Measurements from ENCODE around the gene SUN2. TPM values are rescaled to one million over a fixed set of nuclear protein-coding genes. Genes with fewer than 3 reads are reported as not detected.

Gene SUN2
- total and polyA plus RNA-seq, 2 donors (not counting 1 experiment from before 2014, with no cell fraction given), result 224 to 305 TPM

- peak overlapping the region; percentile 40 for H3K4me3 Mint-ChIP-seq
- Histone ChIP-seq H3K9ac (ENCODE audit: low read length) (no peak overlapping the region), H3K27ac (ENCODE audit: low read length in 2 of 2) (peak overlapping the region in 1 of 2 donors; percentile 20), H3K4me3 (ENCODE audit: control extremely low read depth in 1 of 5, extremely low read depth in 1 of 5, insufficient read depth in 1 of 5, low read depth in 2 of 5, low read length in 4 of 5) (no peak overlapping the region), H3K27me3 (replicated peaks in 1 of 4; ENCODE audit: control extremely low read depth in 1 of 4, control insufficient read depth in 3 of 4, insufficient read depth in 4 of 4, low read length in 3 of 4) (no peaks in the 10 kb centered on the region), H3K36me3 (replicated peaks in 1 of 2; ENCODE audit: control extremely low read depth in 1 of 2, control insufficient read depth in 1 of 2, extremely low read depth in 1 of 2, insufficient read depth in 2 of 2, low read length in 1 of 2) (peaks cover 2 to 3% of the 10 kb centered on the region in 2 experiments), H3K9me3 (ENCODE audit: control extremely low read depth in 1 of 3, control insufficient read depth in 2 of 3, insufficient read depth in 1 of 3, low read length in 2 of 3) (no peaks in the 10 kb centered on the region), H4K20me1 (ENCODE audit: control insufficient read depth, insufficient read depth, low read length, poor library complexity, severe bottlenecking) (peaks cover 3% of the 10 kb centered on the region), H3K79me2 (ENCODE audit: control insufficient read depth, insufficient read depth, low read length) (peaks cover 42% of the 10 kb centered on the region), H2AFZ (ENCODE audit: insufficient read depth, low read depth, low read length, poor library complexity, severe bottlenecking) (no peak overlapping the region), H3K4me1 (ENCODE audit: control insufficient read depth in 2 of 2, insufficient read depth in 2 of 2, low read length in 2 of 2) (peaks cover 23 to 36% of the 10 kb centered on the region in 2 donors), H3K4me2 (replicated peaks; ENCODE audit: low read depth, low read length, poor library complexity, severe bottlenecking) (peak overlapping the region; percentile 0)
- peaks cover 67% of the 10 kb centered on the region for H3K4me1 Mint-ChIP-seq
- TF ChIP-seq EZH2 (IDR thresholded peaks at IDR 0.05; ENCODE audit: borderline replicate concordance, insufficient read depth, low read depth, low read length, poor library complexity, severe bottlenecking), result no peak
- TF ChIP-seq CTCF (IDR thresholded peaks at IDR 0.05), result no peak
- intact Hi-C loops (cut with micrococcal nuclease), result no loop called here
- ChIA-PET POLR2A (no interaction called here), CTCF (interaction anchor here (6.7 kb wide), 1 partner anchor 15 kb away, joined by 51 read pairs; the partner anchor contains the start of gene TOMM22)
- WGBS (ENCODE audit: insufficient coverage), result 90% methylated on average over 3 of the region's 3 CpGs
- DNase-seq, result no peak
- H3K9me3 Mint-ChIP-seq (ENCODE audit: insufficient read depth), result no peaks in the 10 kb centered on the region
- H3K27ac Mint-ChIP-seq, result peak overlapping the region; percentile 28
- no peak for ATAC-seq (ENCODE audit: low read depth)
- no peaks in the 10 kb centered on the region for H3K27me3 Mint-ChIP-seq
These were observed 59.0 kb downstream of the SUN2 start for GRCh38 chr22:38696606-38697424.

- H2AFZ ChIP-seq (ENCODE audit: insufficient read depth, low read depth, low read length, poor library complexity, severe bottlenecking), result no peak overlapping the region
- no peak for ATAC-seq (ENCODE audit: low read depth)
- H3K9ac ChIP-seq (ENCODE audit: low read length), result no peak overlapping the region
- H3K9me3 Mint-ChIP-seq (ENCODE audit: insufficient read depth), result no peaks in the 10 kb centered on the region
- peaks cover 60% of the 10 kb centered on the region for H3K4me1 Mint-ChIP-seq
- DNase-seq, result no peak
- H3K27ac ChIP-seq (ENCODE audit: low read length in 2 of 2), result no peak overlapping the region
- peaks cover 34% of the 10 kb centered on the region for H3K79me2 ChIP-seq (ENCODE audit: control insufficient read depth, insufficient read depth, low read length)
- no peaks in the 10 kb centered on the region for H3K27me3 Mint-ChIP-seq
- peaks cover 7% of the 10 kb centered on the region for H4K20me1 ChIP-seq (ENCODE audit: control insufficient read depth, insufficient read depth, low read length, poor library complexity, severe bottlenecking)
- intact Hi-C loops (cut with micrococcal nuclease), result no loop called here
- H3K4me1 ChIP-seq (ENCODE audit: control insufficient read depth in 2 of 2, insufficient read depth in 2 of 2, low read length in 2 of 2), result peaks cover 18 to 28% of the 10 kb centered on the region in 2 donors
- WGBS (ENCODE audit: insufficient coverage), result no CpG with 5 or more reads among the region's 3 CpGs
- H3K9me3 ChIP-seq (ENCODE audit: control extremely low read depth in 1 of 3, control insufficient read depth in 2 of 3, insufficient read depth in 1 of 3, low read length in 2 of 3), result no peaks in the 10 kb centered on the region
- H3K27me3 ChIP-seq (replicated peaks in 1 of 4; ENCODE audit: control extremely low read depth in 1 of 4, control insufficient read depth in 3 of 4, insufficient read depth in 4 of 4, low read length in 3 of 4), result no peaks in the 10 kb centered on the region
- peaks cover 3 to 7% of the 10 kb centered on the region in 2 experiments for H3K36me3 ChIP-seq (replicated peaks in 1 of 2; ENCODE audit: control extremely low read depth in 1 of 2, control insufficient read depth in 1 of 2, extremely low read depth in 1 of 2, insufficient read depth in 2 of 2, low read length in 1 of 2)
- no peak overlapping the region for H3K4me3 ChIP-seq (ENCODE audit: control extremely low read depth in 1 of 5, extremely low read depth in 1 of 5, insufficient read depth in 1 of 5, low read depth in 2 of 5, low read length in 4 of 5)
- POLR2A ChIA-PET, result interaction anchor here (0.7 to 1.3 kb wide), 2 partner anchors 13 to 29 kb away, joined by 4 to 5 read pairs; partner anchors contain the start of gene TOMM22
- CTCF ChIA-PET, result interaction anchor here (6.7 kb wide), 1 partner anchor 13 kb away, joined by 51 read pairs; the partner anchor contains the start of gene TOMM22
- no peak overlapping the region for H3K4me2 ChIP-seq (replicated peaks; ENCODE audit: low read depth, low read length, poor library complexity, severe bottlenecking)
- TF ChIP-seq CTCF (IDR thresholded peaks at IDR 0.05) (no peak), EZH2 (IDR thresholded peaks at IDR 0.05; ENCODE audit: borderline replicate concordance, insufficient read depth, low read depth, low read length, poor library complexity, severe bottlenecking) (no peak)
- H3K27ac Mint-ChIP-seq, result no peak overlapping the region
- no peak overlapping the region for H3K4me3 Mint-ChIP-seq
These were observed 60.9 kb downstream of the SUN2 start for GRCh38 chr22:38694940-38695339.

All from B cell (primary cell).